Measurements from ENCODE around the gene ADM5. TPM values are rescaled to one million over a fixed set of nuclear protein-coding genes. Genes with fewer than 3 reads are reported as not detected.
A peak's percentile ranks its signal among the peaks of the same experiment; 100 is the strongest.

Gene ADM5
- total and polyA plus RNA-seq, 10 of the 15 experiments (the other 5 are each of a cell fraction or from before 2014, with no cell fraction given), result 0.05 to 6.0 (median 1.2) TPM; not detected in 1

DNA sequence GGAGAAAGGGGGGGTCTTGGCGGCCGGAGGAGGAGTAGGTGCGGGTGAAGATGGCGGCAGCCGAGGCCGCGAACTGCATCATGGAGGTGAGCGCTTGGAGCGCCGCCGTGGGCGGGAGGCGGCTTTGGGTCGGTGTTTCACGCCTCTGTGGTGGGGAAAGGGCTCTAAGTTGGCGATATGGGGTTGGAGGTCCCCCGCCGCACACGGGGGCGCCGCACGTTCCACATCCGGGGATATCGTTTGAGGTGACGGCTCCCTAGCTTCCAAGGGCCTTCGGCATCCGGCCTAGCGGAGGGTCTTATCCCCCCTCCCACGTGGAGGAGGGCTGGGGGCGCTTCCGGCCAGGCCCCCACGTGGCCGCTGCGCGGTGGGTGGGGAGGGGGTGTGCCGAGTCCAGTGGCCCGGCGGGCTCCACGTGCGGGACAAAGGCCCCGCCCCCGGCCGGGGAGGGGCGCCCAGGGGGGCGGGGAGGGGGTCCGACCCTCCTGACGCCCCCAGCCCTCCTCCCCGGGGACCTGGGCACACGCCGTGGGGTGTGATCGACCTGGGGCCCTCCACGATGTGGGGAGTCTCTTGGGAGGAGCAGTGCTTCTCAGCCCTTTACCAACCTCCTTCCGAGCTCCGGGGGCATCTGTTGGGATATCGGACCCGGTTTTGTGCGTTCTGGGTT lies 12.0 kb upstream of the ADM5 start, which contains the start of gene PRMT1 (continued):
- TF ChIP-seq, protein P1, sequence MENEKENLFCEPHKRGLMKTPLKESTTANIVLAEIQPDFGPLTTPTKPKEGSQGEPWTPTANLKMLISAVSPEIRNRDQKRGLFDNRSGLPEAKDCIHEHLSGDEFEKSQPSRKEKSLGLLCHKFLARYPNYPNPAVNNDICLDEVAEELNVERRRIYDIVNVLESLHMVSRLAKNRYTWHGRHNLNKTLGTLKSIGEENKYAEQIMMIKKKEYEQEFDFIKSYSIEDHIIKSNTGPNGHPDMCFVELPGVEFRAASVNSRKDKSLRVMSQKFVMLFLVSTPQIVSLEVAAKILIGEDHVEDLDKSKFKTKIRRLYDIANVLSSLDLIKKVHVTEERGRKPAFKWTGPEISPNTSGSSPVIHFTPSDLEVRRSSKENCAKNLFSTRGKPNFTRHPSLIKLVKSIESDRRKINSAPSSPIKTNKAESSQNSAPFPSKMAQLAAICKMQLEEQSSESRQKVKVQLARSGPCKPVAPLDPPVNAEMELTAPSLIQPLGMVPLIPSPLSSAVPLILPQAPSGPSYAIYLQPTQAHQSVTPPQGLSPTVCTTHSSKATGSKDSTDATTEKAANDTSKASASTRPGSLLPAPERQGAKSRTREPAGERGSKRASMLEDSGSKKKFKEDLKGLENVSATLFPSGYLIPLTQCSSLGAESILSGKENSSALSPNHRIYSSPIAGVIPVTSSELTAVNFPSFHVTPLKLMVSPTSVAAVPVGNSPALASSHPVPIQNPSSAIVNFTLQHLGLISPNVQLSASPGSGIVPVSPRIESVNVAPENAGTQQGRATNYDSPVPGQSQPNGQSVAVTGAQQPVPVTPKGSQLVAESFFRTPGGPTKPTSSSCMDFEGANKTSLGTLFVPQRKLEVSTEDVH (IDR thresholded peaks at IDR 0.05; ENCODE audit: low read depth, partially characterized antibody), result no peak
- TF ChIP-seq, protein P2, sequence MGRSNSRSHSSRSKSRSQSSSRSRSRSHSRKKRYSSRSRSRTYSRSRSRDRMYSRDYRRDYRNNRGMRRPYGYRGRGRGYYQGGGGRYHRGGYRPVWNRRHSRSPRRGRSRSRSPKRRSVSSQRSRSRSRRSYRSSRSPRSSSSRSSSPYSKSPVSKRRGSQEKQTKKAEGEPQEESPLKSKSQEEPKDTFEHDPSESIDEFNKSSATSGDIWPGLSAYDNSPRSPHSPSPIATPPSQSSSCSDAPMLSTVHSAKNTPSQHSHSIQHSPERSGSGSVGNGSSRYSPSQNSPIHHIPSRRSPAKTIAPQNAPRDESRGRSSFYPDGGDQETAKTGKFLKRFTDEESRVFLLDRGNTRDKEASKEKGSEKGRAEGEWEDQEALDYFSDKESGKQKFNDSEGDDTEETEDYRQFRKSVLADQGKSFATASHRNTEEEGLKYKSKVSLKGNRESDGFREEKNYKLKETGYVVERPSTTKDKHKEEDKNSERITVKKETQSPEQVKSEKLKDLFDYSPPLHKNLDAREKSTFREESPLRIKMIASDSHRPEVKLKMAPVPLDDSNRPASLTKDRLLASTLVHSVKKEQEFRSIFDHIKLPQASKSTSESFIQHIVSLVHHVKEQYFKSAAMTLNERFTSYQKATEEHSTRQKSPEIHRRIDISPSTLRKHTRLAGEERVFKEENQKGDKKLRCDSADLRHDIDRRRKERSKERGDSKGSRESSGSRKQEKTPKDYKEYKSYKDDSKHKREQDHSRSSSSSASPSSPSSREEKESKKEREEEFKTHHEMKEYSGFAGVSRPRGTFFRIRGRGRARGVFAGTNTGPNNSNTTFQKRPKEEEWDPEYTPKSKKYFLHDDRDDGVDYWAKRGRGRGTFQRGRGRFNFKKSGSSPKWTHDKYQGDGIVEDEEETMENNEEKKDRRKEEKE (IDR thresholded peaks at IDR 0.05), result no peak
- TF ChIP-seq, protein P3, sequence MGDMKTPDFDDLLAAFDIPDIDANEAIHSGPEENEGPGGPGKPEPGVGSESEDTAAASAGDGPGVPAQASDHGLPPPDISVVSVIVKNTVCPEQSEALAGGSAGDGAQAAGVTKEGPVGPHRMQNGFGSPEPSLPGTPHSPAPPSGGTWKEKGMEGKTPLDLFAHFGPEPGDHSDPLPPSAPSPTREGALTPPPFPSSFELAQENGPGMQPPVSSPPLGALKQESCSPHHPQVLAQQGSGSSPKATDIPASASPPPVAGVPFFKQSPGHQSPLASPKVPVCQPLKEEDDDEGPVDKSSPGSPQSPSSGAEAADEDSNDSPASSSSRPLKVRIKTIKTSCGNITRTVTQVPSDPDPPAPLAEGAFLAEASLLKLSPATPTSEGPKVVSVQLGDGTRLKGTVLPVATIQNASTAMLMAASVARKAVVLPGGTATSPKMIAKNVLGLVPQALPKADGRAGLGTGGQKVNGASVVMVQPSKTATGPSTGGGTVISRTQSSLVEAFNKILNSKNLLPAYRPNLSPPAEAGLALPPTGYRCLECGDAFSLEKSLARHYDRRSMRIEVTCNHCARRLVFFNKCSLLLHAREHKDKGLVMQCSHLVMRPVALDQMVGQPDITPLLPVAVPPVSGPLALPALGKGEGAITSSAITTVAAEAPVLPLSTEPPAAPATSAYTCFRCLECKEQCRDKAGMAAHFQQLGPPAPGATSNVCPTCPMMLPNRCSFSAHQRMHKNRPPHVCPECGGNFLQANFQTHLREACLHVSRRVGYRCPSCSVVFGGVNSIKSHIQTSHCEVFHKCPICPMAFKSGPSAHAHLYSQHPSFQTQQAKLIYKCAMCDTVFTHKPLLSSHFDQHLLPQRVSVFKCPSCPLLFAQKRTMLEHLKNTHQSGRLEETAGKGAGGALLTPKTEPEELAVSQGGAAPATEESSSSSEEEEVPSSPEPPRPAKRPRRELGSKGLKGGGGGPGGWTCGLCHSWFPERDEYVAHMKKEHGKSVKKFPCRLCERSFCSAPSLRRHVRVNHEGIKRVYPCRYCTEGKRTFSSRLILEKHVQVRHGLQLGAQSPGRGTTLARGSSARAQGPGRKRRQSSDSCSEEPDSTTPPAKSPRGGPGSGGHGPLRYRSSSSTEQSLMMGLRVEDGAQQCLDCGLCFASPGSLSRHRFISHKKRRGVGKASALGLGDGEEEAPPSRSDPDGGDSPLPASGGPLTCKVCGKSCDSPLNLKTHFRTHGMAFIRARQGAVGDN (IDR thresholded peaks at IDR 0.05), result peak; percentile 18; the same call in 1 of the 2 replicates
- TF ChIP-seq ZNF622 (IDR thresholded peaks at IDR 0.05), result no peak
- TF ChIP-seq, protein P4, sequence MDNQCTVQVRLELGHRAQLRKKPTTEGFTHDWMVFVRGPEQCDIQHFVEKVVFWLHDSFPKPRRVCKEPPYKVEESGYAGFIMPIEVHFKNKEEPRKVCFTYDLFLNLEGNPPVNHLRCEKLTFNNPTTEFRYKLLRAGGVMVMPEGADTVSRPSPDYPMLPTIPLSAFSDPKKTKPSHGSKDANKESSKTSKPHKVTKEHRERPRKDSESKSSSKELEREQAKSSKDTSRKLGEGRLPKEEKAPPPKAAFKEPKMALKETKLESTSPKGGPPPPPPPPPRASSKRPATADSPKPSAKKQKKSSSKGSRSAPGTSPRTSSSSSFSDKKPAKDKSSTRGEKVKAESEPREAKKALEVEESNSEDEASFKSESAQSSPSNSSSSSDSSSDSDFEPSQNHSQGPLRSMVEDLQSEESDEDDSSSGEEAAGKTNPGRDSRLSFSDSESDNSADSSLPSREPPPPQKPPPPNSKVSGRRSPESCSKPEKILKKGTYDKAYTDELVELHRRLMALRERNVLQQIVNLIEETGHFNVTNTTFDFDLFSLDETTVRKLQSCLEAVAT (IDR thresholded peaks at IDR 0.05), result peak; percentile 87
- TF ChIP-seq, protein P5, sequence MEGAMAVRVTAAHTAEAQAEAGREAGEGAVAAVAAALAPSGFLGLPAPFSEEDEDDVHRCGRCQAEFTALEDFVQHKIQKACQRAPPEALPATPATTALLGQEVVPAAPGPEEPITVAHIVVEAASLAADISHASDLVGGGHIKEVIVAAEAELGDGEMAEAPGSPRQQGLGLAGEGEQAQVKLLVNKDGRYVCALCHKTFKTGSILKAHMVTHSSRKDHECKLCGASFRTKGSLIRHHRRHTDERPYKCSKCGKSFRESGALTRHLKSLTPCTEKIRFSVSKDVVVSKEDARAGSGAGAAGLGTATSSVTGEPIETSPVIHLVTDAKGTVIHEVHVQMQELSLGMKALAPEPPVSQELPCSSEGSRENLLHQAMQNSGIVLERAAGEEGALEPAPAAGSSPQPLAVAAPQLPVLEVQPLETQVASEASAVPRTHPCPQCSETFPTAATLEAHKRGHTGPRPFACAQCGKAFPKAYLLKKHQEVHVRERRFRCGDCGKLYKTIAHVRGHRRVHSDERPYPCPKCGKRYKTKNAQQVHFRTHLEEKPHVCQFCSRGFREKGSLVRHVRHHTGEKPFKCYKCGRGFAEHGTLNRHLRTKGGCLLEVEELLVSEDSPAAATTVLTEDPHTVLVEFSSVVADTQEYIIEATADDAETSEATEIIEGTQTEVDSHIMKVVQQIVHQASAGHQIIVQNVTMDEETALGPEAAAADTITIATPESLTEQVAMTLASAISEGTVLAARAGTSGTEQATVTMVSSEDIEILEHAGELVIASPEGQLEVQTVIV (IDR thresholded peaks at IDR 0.05; ENCODE audit: borderline replicate concordance, partially characterized antibody), result no peak
- TF ChIP-seq, protein P6, sequence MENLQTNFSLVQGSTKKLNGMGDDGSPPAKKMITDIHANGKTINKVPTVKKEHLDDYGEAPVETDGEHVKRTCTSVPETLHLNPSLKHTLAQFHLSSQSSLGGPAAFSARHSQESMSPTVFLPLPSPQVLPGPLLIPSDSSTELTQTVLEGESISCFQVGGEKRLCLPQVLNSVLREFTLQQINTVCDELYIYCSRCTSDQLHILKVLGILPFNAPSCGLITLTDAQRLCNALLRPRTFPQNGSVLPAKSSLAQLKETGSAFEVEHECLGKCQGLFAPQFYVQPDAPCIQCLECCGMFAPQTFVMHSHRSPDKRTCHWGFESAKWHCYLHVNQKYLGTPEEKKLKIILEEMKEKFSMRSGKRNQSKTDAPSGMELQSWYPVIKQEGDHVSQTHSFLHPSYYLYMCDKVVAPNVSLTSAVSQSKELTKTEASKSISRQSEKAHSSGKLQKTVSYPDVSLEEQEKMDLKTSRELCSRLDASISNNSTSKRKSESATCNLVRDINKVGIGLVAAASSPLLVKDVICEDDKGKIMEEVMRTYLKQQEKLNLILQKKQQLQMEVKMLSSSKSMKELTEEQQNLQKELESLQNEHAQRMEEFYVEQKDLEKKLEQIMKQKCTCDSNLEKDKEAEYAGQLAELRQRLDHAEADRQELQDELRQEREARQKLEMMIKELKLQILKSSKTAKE (IDR thresholded peaks at IDR 0.05; ENCODE audit: low read depth, poor library complexity, severe bottlenecking), result no peak
